ENCODE measurements around the gene E2F6. TPM values are rescaled to one million over a fixed set of nuclear protein-coding genes. Genes with fewer than 3 reads are reported as not detected.

E2F6 gene
- total and polyA plus RNA-seq, 2 donors (not counting 3 experiments of a cell fraction or from before 2014, with no cell fraction given): 7.9 to 15.7 TPM

GRCh38 chr2:11427224-11427623 is 38.7 kb downstream of the E2F6 start:
- Histone ChIP-seq H3K9me1 (replicated peaks; ENCODE audit: control insufficient read depth, extremely low read depth, insufficient read depth, low read length) (no peaks in the 10 kb centered on the region), H2AFZ (ENCODE audit: low read depth, low read length) (no peak overlapping the region), H3K79me2 (ENCODE audit: control insufficient read depth, insufficient read depth, low read length) (no peaks in the 10 kb centered on the region), H3K27me3 (ENCODE audit: control insufficient read depth in 2 of 2, insufficient read depth in 2 of 2, low read length in 2 of 2) (no peaks in the 10 kb centered on the region), H4K20me1 (replicated peaks; ENCODE audit: control insufficient read depth, extremely low read depth, insufficient read depth, low read length) (no peaks in the 10 kb centered on the region), H3K9ac (replicated peaks; ENCODE audit: extremely low read depth, insufficient read depth, low read length) (no peak overlapping the region), H3K4me2 (ENCODE audit: insufficient read depth, low read length) (no peak overlapping the region), H3K9me3 (replicated peaks; ENCODE audit: control insufficient read depth, insufficient read depth, low read length) (no peaks in the 10 kb centered on the region), H3K4me1 (ENCODE audit: control insufficient read depth, extremely low read depth, insufficient read depth, low read length) (no peaks in the 10 kb centered on the region), H3K27ac (ENCODE audit: insufficient read depth, low read depth, low read length) (no peak overlapping the region), H3K4me3 (replicated peaks in 1 of 3; ENCODE audit: insufficient read depth in 1 of 3, low read depth in 1 of 3, low read length in 3 of 3) (no peak overlapping the region), H3K36me3 (ENCODE audit: control insufficient read depth in 2 of 2, extremely low read depth in 1 of 2, insufficient read depth in 2 of 2, low read length in 2 of 2) (no peaks in the 10 kb centered on the region)
- intact Hi-C loops (cut with micrococcal nuclease): no loop called here
- ChIA-PET POLR2A (no interaction called here), CTCF (interaction anchor here (0.9 to 2.0 kb wide), 4 partner anchors 9 to 192 kb away, joined by 3 to 7 read pairs (median 4); no protein-coding TSS in a partner anchor)
- DNase-seq (ENCODE audit: low read depth, low spot score) (no peak), FAIRE-seq (no peak)
- dilution Hi-C loops (cut with MboI; ENCODE audit: extremely low pct_ligation_motif_present, low sequenced_read_pairs): no loop called here
- TF ChIP-seq MAX (IDR thresholded peaks at IDR 0.05; ENCODE audit: insufficient read depth, insufficient read length) (no peak), MYC (IDR thresholded peaks at IDR 0.05; ENCODE audit: low read depth, low read length) (no peak), FOS (IDR thresholded peaks at IDR 0.05; ENCODE audit: borderline replicate concordance, insufficient read depth, low read length) (no peak), POLR2A (IDR thresholded peaks at IDR 0.05; ENCODE audit: low read depth, low read length) (no peak), JUN (IDR thresholded peaks at IDR 0.05; ENCODE audit: borderline replicate concordance, insufficient read depth, insufficient read length, low read depth) (no peak), POLR2AphosphoS5 (IDR thresholded peaks at IDR 0.05; ENCODE audit: insufficient read depth, low read depth, low read length) (no peak), EZH2 (IDR thresholded peaks at IDR 0.05; ENCODE audit: borderline replicate concordance, low read depth, low read length, severe bottlenecking) (no peak), GATA2 (IDR thresholded peaks at IDR 0.05; ENCODE audit: insufficient read depth, insufficient read length, low read depth, low read length) (no peak), CTCF (IDR thresholded peaks at IDR 0.05; ENCODE audit: extremely low read depth in 1 of 2, insufficient read depth in 1 of 2, low read depth in 1 of 2, low read length in 2 of 2) (no peak)
- no TSS peak for BruUV-seq (replicated peaks)
